ENCODE data around the gene C20orf96.

C20orf96 gene

GRCh38 chr20:271069-271468 lies 19.5 kb downstream of the C20orf96 start:
- TF ChIP-seq CTCF (conservative IDR thresholded peaks at IDR 0.05; ENCODE audit: low read length) = no peak
- no peak overlapping the region for H3K4me3 ChIP-seq (ENCODE audit: low read length)
- DNase-seq (ENCODE audit: low read depth) = no peak

- no peak for DNase-seq (ENCODE audit: low read depth)
- TF ChIP-seq CTCF (conservative IDR thresholded peaks at IDR 0.05; ENCODE audit: low read length) = no peak
- H3K4me3 ChIP-seq (ENCODE audit: low read length) = no peak overlapping the region
These were observed 20.0 kb downstream of the C20orf96 start for GRCh38 chr20:270517-270916.

GRCh38 chr20:266596-267562 lies 23.7 kb downstream of the C20orf96 start:
- peak overlapping the region; percentile 69 for H3K4me3 ChIP-seq (ENCODE audit: low read length)
- peak; percentile 85 for TF ChIP-seq CTCF (conservative IDR thresholded peaks at IDR 0.05; ENCODE audit: low read length)
- peak; percentile 55 for DNase-seq (ENCODE audit: low read depth)

GRCh38 chr20:263701-264100 lies 26.8 kb downstream of the C20orf96 start:
- TF ChIP-seq CTCF (conservative IDR thresholded peaks at IDR 0.05; ENCODE audit: low read length) = no peak

GRCh38 chr20:259981-260380 lies 30.6 kb downstream of the C20orf96 start:
- TF ChIP-seq CTCF (conservative IDR thresholded peaks at IDR 0.05; ENCODE audit: low read length) = no peak
- DNase-seq (ENCODE audit: low read depth) = no peak
- no peak overlapping the region for H3K4me3 ChIP-seq (ENCODE audit: low read length)

More at GRCh38 chr20:263701-264100, 26.8 kb downstream of the C20orf96 start:
- DNase-seq (ENCODE audit: low read depth) = no peak
- H3K4me3 ChIP-seq (ENCODE audit: low read length) = no peak overlapping the region

- peak; percentile 38 for TF ChIP-seq CTCF (conservative IDR thresholded peaks at IDR 0.05; ENCODE audit: low read length)
- H3K4me3 ChIP-seq (ENCODE audit: low read length) = no peak overlapping the region
- peak; percentile 21 for DNase-seq (ENCODE audit: low read depth)
These were observed 31.6 kb downstream of the C20orf96 start for GRCh38 chr20:258963-259362.
